Spinal cord (tissue), 10 donors: Measurements from ENCODE around the gene CLCN4. TPM values are rescaled to one million over a fixed set of nuclear protein-coding genes. Genes with fewer than 3 reads are reported as not detected.

Experiments used
- DNase-seq, 6 donors: peaks; one replicate each; pipeline versions ENCODE4 v3.0.0 to v3.0.0-alpha.2; 2013 to 2015; ENCODE audit warnings: low spot score in 6 of 6, low read depth in 4 of 6
- H3K27ac ChIP-seq: one replicate; pipeline ENCODE4 v1.5.1; 2013; ENCODE audit warnings: low read depth, low read length, control low read depth
- H3K27me3 ChIP-seq: one replicate; pipeline ENCODE4 v1.6.1; 2013; ENCODE audit warnings: low read length; ENCODE audit not compliant: control insufficient read depth, insufficient read depth
- H3K36me3 ChIP-seq: one replicate; pipeline ENCODE4 v1.6.1; 2013; ENCODE audit warnings: low read length; ENCODE audit not compliant: control insufficient read depth, insufficient read depth
- H3K4me1 ChIP-seq: one replicate; pipeline ENCODE4 v1.6.1; 2013; ENCODE audit warnings: low read length; ENCODE audit not compliant: control insufficient read depth, insufficient read depth
- H3K4me3 ChIP-seq: one replicate; pipeline ENCODE4 v1.5.1; 2013; ENCODE audit warnings: low read depth, low read length, control low read depth
- H3K9me3 ChIP-seq: one replicate; pipeline ENCODE4 v1.6.1; 2013; ENCODE audit warnings: low read length; ENCODE audit not compliant: control insufficient read depth, insufficient read depth
- WGBS: methylation state at CpG from one replicate; pipeline ENCODE4 v1.1.5; 2013; ENCODE audit warnings: missing lambda C conversion rate; ENCODE audit not compliant: insufficient coverage; 5-methylcytosine and 5-hydroxymethylcytosine counted together
- polyA plus RNA-seq, 2 donors: library from polyadenylated mRNA; unstranded; fragments of 120-200 nt; gene quantifications; one replicate each; pipeline ENCODE4 v1.2.1, GENCODE V29; 2013; ENCODE audit not compliant: insufficient read length in 2 of 2
- total RNA-seq, 2 donors: library from RNA; depleted of rRNA in 1 of 2; stranded (reverse); fragments of 120-200 nt in 1 of 2; fragments of >200 nt in 1 of 2; gene quantifications; one replicate each; pipeline versions ENCODE4 v1.2.3 to v1.2.4, GENCODE V29; 2013 to 2014
- donor health status: healthy.

The CLCN4 gene
- total and polyA plus RNA-seq, 4 donors, result 21.9 to 63.0 (median 45.8) TPM

DNA sequence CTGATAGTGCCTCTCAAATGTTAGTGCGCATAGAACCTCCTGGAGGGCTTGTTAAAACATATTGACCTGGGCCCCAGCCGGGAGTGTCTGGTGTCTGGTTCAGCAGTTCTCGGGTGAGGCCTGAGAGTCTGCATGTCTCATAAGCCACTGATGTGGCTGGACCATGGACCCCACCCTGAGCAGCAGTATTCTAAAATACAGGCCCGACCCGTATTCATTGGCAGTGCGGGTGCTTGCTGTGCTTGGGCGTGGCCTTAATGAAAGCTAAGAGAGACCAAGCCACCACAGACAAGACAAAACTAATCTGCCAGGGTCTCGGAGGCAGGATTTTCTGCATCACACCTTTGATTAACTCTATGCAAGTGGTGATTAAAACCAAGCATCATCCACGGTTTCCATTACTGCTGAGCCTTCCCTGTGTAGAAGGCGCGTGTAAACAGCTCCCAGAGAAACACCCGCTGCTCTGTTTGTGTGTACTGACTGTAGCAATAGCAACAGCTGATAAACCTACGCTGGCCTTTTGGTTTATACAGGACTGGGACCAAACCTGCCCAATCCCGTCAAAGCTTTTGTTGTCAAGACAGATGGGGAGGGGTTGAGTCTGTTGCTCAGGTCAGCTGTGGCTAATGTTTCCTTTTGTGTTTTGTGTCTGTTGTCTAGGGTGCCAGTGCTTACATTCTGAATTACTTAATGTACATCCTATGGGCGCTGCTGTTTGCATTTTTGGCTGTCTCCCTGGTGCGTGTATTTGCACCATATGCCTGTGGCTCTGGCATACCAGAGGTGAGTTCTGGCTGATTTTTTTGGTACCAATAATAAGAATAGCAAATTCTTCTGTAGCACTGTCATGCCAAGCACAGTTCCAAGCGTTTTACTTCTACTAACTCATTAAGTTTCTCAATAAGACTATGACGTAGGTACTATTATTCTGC lies 40.8 kb downstream of the CLCN4 start:
- WGBS, result 63% methylated on average over 14 of the region's 18 CpGs
- no peak overlapping the region for H3K4me3 ChIP-seq
- H3K27ac ChIP-seq, result no peak overlapping the region

DNA sequence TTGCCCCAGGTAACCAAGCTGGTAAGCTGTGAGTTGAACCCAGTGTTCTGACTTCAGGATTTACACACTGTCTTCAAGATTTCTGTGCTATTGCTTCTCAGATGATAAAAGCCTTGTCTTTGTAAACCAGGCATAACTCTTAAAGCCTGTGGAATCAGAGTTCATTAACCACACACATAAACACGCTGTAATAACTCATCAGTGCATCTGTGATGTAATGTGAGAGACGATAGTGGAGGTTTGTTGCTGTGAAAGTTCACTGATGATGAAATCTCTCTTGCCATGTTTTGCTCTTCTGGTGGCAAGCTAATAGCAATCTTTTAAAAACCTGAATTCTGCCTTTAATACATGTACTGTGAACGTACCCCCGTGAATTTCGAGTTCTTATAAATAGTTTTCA lies 41.5 kb downstream of the CLCN4 start:
- Histone ChIP-seq H3K27ac (no peak overlapping the region), H3K27me3 (peaks cover 8% of the 10 kb centered on the region)
- WGBS, result 100% methylated on average over 2 of the region's 5 CpGs

More for the DNA sequence above, 40.8 kb downstream of the CLCN4 start:
- no peaks in the 10 kb centered on the region for H3K9me3 ChIP-seq
- H3K27me3 ChIP-seq, result peaks cover 8% of the 10 kb centered on the region
- H3K4me1 ChIP-seq, result no peaks in the 10 kb centered on the region
- H3K36me3 ChIP-seq, result no peaks in the 10 kb centered on the region
- DNase-seq, result peak in 1 of 6 donors; percentile 21

DNA sequence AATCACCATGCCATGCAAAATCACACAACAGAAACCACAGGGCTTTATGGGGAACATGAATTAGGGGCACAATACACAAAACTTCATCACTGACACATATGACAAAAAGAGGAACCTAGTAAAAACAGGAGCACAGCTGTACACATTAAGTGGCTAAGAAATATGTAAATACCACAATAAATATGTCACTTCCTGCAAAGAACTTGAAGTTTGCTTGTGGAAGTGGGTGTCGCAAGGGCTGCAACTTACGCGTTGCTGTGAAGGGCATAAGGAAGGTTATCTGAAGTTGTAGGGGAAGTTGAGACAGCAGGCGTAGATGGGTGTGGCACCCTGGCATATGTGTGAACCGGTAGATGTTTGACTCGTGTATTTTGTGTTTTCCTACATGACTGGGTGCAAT lies 42.4 kb downstream of the CLCN4 start:
- no peaks in the 10 kb centered on the region for H3K9me3 ChIP-seq
- no peak overlapping the region for H3K27ac ChIP-seq
- no peak overlapping the region for H3K4me3 ChIP-seq
- 69% methylated on average over 6 of the region's 6 CpGs for WGBS
- peaks cover 4% of the 10 kb centered on the region for H3K27me3 ChIP-seq
- DNase-seq, result no peak
- H3K4me1 ChIP-seq, result no peaks in the 10 kb centered on the region
- H3K36me3 ChIP-seq, result no peaks in the 10 kb centered on the region

More for the DNA sequence above, 41.5 kb downstream of the CLCN4 start:
- no peak for DNase-seq
- no peak overlapping the region for H3K4me3 ChIP-seq
- no peaks in the 10 kb centered on the region for H3K36me3 ChIP-seq
- H3K4me1 ChIP-seq, result no peaks in the 10 kb centered on the region
- no peaks in the 10 kb centered on the region for H3K9me3 ChIP-seq

DNA sequence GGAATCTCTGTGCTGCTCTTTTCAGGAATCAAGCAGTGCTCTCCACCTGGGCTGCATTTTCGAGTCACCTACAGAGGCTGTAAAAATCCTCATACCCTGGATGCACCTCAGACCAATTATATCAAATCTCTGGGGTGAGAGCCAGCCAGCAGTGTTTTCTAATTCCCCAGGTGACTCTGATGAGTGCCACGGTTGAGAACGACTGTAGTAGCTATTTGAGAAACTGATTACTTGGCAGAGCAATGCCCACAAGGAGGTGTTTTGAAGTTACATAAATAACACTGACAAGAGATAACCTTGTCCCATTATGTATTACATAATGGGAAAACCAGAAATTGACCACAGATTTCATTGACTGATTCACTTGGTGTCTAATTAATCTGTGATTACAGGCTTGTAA lies 46.8 kb downstream of the CLCN4 start:
- H3K36me3 ChIP-seq, result peaks cover 7% of the 10 kb centered on the region
- H3K4me1 ChIP-seq, result no peaks in the 10 kb centered on the region
- DNase-seq, result no peak
- WGBS, result 40% methylated on average over 1 of the region's 3 CpGs
- H3K27ac ChIP-seq, result no peak overlapping the region
- H3K27me3 ChIP-seq, result peaks cover 6% of the 10 kb centered on the region
- H3K4me3 ChIP-seq, result no peak overlapping the region
- no peaks in the 10 kb centered on the region for H3K9me3 ChIP-seq

DNA sequence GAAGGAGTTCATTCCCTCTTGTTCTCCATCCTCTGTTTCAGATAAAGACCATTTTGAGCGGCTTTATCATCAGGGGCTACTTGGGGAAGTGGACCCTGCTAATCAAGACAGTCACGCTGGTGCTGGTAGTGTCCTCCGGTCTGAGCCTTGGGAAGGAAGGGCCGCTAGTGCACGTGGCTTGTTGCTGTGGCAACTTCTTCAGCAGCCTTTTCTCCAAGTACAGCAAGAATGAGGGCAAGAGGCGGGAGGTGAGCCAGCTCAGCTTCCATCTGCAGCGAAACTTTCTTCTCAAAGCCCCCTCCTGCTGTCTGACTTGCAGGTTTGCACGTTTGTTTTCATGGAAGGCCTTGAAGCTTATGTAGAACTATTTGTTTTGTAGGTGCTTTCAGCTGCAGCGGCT lies 49.5 kb downstream of the CLCN4 start:
- Histone ChIP-seq H3K4me1 (no peaks in the 10 kb centered on the region), H3K36me3 (peaks cover 10% of the 10 kb centered on the region), H3K4me3 (no peak overlapping the region), H3K9me3 (no peaks in the 10 kb centered on the region), H3K27ac (no peak overlapping the region), H3K27me3 (peaks cover 4% of the 10 kb centered on the region)
- DNase-seq, result peak in 1 of 6 donors; percentile 25
- 49% methylated on average over 5 of the region's 9 CpGs for WGBS

DNA sequence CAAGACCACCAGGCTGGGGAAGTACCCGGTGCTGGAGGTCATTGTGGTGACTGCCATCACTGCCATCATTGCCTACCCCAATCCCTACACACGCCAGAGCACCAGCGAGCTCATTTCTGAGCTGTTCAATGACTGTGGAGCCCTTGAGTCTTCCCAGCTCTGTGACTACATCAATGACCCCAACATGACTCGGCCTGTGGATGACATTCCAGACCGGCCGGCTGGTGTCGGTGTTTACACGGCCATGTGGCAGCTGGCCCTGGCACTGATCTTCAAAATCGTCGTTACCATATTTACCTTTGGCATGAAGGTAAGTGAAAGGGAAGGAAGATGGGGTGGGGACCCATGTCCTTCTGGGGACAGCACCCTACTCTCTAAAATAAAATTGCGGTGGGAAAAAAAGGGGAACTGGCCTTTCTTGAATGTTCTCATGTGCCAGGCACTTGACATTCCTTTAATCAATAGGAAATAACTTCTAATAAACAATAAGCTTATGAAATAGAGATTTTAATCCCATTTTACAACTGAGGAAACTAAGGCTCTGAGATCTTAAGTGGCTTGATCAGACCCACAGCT lies 51.6 kb downstream of the CLCN4 start:
- WGBS, result 75% methylated on average over 10 of the region's 11 CpGs
- H3K9me3 ChIP-seq, result no peaks in the 10 kb centered on the region
- H3K4me1 ChIP-seq, result no peaks in the 10 kb centered on the region
- H3K4me3 ChIP-seq, result no peak overlapping the region
- H3K27ac ChIP-seq, result no peak overlapping the region
- no peak for DNase-seq
- peaks cover 16% of the 10 kb centered on the region for H3K36me3 ChIP-seq
- H3K27me3 ChIP-seq, result peaks cover 4% of the 10 kb centered on the region

DNA sequence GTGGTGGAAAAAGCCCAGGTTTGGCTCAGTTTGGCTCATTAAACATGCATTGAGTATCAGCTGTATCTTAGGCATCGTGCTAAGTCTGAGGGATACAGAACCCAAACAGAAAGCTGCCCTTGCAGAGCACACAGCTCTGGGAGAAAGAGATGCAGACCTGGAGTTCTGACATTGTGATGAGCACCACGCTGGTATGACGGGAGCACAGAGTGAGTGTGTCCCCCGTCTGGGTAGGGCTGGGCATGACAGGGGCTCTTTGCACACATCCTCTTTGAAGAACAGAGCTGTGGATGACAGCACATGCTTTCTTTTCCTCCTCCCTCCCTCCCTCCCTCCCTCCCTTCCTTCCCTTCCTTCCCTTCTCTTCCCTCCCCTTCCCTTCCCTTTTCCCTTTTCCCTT lies 52.2 kb downstream of the CLCN4 start:
- no peaks in the 10 kb centered on the region for H3K9me3 ChIP-seq
- H3K4me1 ChIP-seq, result no peaks in the 10 kb centered on the region
- H3K4me3 ChIP-seq, result no peak overlapping the region
- peaks cover 4% of the 10 kb centered on the region for H3K27me3 ChIP-seq
- no peak for DNase-seq
- WGBS, result 67% methylated on average over 1 of the region's 4 CpGs
- H3K36me3 ChIP-seq, result peaks cover 21% of the 10 kb centered on the region
- H3K27ac ChIP-seq, result no peak overlapping the region

DNA sequence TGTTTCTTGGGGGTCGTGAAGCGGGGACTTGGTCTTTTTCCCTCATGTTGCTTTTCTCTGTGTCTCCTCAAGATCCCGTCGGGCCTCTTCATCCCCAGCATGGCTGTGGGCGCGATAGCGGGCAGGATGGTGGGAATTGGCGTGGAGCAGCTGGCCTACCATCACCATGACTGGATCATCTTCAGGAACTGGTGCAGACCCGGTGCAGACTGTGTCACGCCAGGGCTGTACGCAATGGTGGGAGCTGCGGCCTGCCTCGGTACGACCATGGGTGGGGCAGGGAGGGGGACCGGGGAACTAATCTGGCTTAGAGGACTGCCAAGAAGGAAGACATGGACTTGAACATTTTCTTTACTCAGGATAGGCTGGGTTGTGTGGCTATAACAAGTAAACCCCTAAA lies 55.6 kb downstream of the CLCN4 start:
- Histone ChIP-seq H3K27me3 (peaks cover 6% of the 10 kb centered on the region), H3K36me3 (peaks cover 29% of the 10 kb centered on the region), H3K9me3 (no peaks in the 10 kb centered on the region), H3K27ac (no peak overlapping the region), H3K4me1 (no peaks in the 10 kb centered on the region), H3K4me3 (no peak overlapping the region)
- 82% methylated on average over 12 of the region's 15 CpGs for WGBS
- no peak for DNase-seq

DNA sequence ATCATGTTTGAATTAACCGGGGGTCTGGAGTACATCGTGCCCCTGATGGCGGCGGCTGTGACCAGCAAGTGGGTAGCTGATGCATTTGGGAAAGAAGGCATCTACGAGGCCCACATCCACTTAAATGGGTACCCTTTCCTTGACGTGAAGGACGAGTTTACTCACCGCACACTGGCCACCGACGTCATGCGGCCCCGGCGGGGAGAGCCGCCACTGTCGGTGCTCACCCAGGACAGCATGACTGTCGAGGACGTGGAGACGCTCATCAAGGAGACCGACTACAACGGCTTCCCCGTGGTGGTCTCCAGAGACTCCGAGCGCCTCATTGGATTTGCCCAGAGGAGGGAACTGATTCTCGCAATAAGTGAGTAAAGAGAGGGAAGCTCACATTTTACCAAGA lies 56.9 kb downstream of the CLCN4 start:
- WGBS, result 85% methylated on average over 17 of the region's 24 CpGs
- Histone ChIP-seq H3K4me1 (no peaks in the 10 kb centered on the region), H3K9me3 (no peaks in the 10 kb centered on the region), H3K27ac (no peak overlapping the region), H3K27me3 (peaks cover 4% of the 10 kb centered on the region), H3K4me3 (no peak overlapping the region), H3K36me3 (peaks cover 22% of the 10 kb centered on the region)
- DNase-seq, result no peak

DNA sequence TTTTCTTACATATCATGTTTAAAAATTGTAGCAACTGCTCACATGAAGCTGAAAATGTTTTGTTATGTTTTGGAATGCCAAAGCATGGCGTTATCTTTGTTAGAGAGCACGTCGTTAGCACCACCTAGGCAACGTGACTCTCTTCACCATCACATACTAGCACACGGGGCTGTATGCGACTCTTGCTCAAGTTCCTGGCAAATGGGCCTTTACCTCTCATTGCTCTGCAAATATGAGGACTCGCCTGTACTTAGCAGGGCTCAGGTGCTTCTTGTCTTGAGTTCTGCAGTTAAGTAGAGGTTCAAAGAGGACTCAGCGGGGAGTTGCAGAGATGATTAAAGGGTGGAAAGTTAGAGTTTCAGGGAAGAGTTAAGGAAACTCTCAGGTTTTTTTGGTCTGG lies 59.4 kb downstream of the CLCN4 start:
- H3K9me3 ChIP-seq, result no peaks in the 10 kb centered on the region
- DNase-seq, result no peak
- no peaks in the 10 kb centered on the region for H3K4me1 ChIP-seq
- peaks cover 25% of the 10 kb centered on the region for H3K36me3 ChIP-seq
- no peak overlapping the region for H3K4me3 ChIP-seq
- 87% methylated on average over 7 of the region's 8 CpGs for WGBS
- H3K27me3 ChIP-seq, result peaks cover 11% of the 10 kb centered on the region
- no peak overlapping the region for H3K27ac ChIP-seq
